DND-41 (cell line): ENCODE results near the gene VTCN1.

Source experiments
- ATAC-seq: fragments of 200-7000 bp; cut with Tn5 transposase; 3 replicates; pipeline ENCODE4 v1.9.1; 2021; ENCODE audit warnings: low read depth; ENCODE audit not compliant: insufficient read depth
- DNase-seq: peaks from one replicate; pipeline ENCODE4 v3.0.0-alpha.2; 2020
- H2AFZ ChIP-seq: 2 replicates; pipeline ENCODE4 v1.6.0; 2012; ENCODE audit warnings: low read depth, low read length
- H3K27ac ChIP-seq: 2 replicates; pipeline ENCODE4 v1.5.1; 2012; ENCODE audit warnings: low read length, inconsistent platforms
- H3K27me3 ChIP-seq: fragments of 200-600 bp; sonication (generic); 2 replicates; pipeline ENCODE4 v1.6.0; 2012; ENCODE audit warnings: low read length, mild to moderate bottlenecking, inconsistent platforms; ENCODE audit not compliant: insufficient read depth, poor library complexity
- H3K36me3 ChIP-seq: 2 replicates; pipeline ENCODE4 v1.5.1; 2012; ENCODE audit warnings: low read length, inconsistent platforms; ENCODE audit not compliant: insufficient read depth
- H3K4me1 ChIP-seq: 2 replicates; pipeline ENCODE4 v1.5.1; 2012; ENCODE audit warnings: mild to moderate bottlenecking, low read length; ENCODE audit not compliant: insufficient read depth
- H3K4me2 ChIP-seq: 2 replicates; pipeline ENCODE4 v1.6.0; 2012; ENCODE audit warnings: mild to moderate bottlenecking, moderate library complexity, low read length, inconsistent platforms; ENCODE audit not compliant: insufficient read depth
- H3K4me3 ChIP-seq, 2 experiments: fragments of 200-600 bp in 1 of 2; shearing (Covaris generic) in 1 of 2; 2 replicates each; pipeline ENCODE4 v1.5.1; 2012 to 2016; ENCODE audit warnings: inconsistent platforms in 2 of 2, low read length in 2 of 2, mild to moderate bottlenecking in 2 of 2, low read depth in 1 of 2, moderate library complexity in 1 of 2
- H3K79me2 ChIP-seq: 2 replicates; pipeline ENCODE4 v1.6.0; 2012; ENCODE audit warnings: low read length, inconsistent platforms; ENCODE audit not compliant: insufficient read depth
- H3K9ac ChIP-seq: 2 replicates; pipeline ENCODE4 v1.6.0; 2012; ENCODE audit warnings: low read depth, mild to moderate bottlenecking, inconsistent platforms, low read length, moderate library complexity
- H3K9me3 ChIP-seq: 2 replicates; pipeline ENCODE4 v1.5.1; 2012; ENCODE audit warnings: low read length, moderate library complexity, mild to moderate bottlenecking, inconsistent platforms; ENCODE audit not compliant: insufficient read depth, severe bottlenecking
- H4K20me1 ChIP-seq: 2 replicates; pipeline ENCODE4 v1.6.0; 2012; ENCODE audit warnings: low read length; ENCODE audit not compliant: insufficient read depth
- EZH2 ChIP-seq: IDR thresholded peaks from 3 replicates; pipeline ENCODE4 v1.6.1; 2012; ENCODE audit warnings: borderline replicate concordance, low read depth, mild to moderate bottlenecking, moderate library complexity, low read length, inconsistent platforms; ENCODE audit not compliant: severe bottlenecking
- TF ChIP-seq, protein P1 (sequence below): IDR thresholded peaks from 2 replicates; pipeline ENCODE4 v1.5.1; 2012; ENCODE audit warnings: borderline replicate concordance, low read length, moderate library complexity, mild to moderate bottlenecking; ENCODE audit not compliant: poor library complexity, severe bottlenecking; ENCODE audit errors: extremely low read depth

Gene VTCN1

DNA sequence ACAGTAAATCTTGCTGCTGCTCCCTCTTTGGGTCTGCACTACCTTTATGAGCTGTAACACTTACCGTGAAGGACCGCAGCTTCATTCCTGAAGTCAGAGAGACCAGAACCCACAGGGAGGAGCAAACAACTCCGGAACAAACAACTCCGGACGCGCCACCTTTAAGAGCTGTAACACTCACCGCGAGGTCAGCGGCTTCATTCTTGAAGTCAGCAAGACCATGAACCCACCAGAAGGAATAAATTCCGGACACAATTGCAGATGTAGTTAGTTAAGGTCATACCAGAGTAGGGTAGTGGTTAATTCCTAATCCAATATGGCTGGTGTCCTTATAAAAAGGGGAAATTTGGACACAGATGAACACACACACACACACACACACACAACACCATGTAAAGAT lies 37.7 kb downstream of the VTCN1 start:
- Histone ChIP-seq H3K27me3 (peaks cover 2% of the 10 kb centered on the region), H2AFZ (no peak overlapping the region), H4K20me1 (no peaks in the 10 kb centered on the region), H3K79me2 (no peaks in the 10 kb centered on the region), H3K4me2 (no peak overlapping the region), H3K4me1 (no peaks in the 10 kb centered on the region), H3K27ac (no peak overlapping the region), H3K4me3 (no peak overlapping the region), H3K36me3 (no peaks in the 10 kb centered on the region), H3K9ac (no peak overlapping the region), H3K9me3 (no peaks in the 10 kb centered on the region)
- TF ChIP-seq, protein P1, sequence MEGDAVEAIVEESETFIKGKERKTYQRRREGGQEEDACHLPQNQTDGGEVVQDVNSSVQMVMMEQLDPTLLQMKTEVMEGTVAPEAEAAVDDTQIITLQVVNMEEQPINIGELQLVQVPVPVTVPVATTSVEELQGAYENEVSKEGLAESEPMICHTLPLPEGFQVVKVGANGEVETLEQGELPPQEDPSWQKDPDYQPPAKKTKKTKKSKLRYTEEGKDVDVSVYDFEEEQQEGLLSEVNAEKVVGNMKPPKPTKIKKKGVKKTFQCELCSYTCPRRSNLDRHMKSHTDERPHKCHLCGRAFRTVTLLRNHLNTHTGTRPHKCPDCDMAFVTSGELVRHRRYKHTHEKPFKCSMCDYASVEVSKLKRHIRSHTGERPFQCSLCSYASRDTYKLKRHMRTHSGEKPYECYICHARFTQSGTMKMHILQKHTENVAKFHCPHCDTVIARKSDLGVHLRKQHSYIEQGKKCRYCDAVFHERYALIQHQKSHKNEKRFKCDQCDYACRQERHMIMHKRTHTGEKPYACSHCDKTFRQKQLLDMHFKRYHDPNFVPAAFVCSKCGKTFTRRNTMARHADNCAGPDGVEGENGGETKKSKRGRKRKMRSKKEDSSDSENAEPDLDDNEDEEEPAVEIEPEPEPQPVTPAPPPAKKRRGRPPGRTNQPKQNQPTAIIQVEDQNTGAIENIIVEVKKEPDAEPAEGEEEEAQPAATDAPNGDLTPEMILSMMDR: no peak
- no peak for TF ChIP-seq EZH2
- ATAC-seq (no peak), DNase-seq (no peak)

- Histone ChIP-seq H3K79me2 (no peaks in the 10 kb centered on the region), H3K4me1 (no peaks in the 10 kb centered on the region), H3K9ac (no peak overlapping the region), H3K4me3 (no peak overlapping the region), H2AFZ (no peak overlapping the region), H3K9me3 (no peaks in the 10 kb centered on the region), H4K20me1 (no peaks in the 10 kb centered on the region), H3K27ac (no peak overlapping the region), H3K36me3 (no peaks in the 10 kb centered on the region), H3K27me3 (peaks cover 2% of the 10 kb centered on the region), H3K4me2 (no peak overlapping the region)
- no peak for DNase-seq
- ATAC-seq: no peak
- TF ChIP-seq, protein P1: no peak
- no peak for TF ChIP-seq EZH2
Measured at GRCh38 chr1:117171900-117172511, 38.7 kb downstream of the VTCN1 start.

DNA sequence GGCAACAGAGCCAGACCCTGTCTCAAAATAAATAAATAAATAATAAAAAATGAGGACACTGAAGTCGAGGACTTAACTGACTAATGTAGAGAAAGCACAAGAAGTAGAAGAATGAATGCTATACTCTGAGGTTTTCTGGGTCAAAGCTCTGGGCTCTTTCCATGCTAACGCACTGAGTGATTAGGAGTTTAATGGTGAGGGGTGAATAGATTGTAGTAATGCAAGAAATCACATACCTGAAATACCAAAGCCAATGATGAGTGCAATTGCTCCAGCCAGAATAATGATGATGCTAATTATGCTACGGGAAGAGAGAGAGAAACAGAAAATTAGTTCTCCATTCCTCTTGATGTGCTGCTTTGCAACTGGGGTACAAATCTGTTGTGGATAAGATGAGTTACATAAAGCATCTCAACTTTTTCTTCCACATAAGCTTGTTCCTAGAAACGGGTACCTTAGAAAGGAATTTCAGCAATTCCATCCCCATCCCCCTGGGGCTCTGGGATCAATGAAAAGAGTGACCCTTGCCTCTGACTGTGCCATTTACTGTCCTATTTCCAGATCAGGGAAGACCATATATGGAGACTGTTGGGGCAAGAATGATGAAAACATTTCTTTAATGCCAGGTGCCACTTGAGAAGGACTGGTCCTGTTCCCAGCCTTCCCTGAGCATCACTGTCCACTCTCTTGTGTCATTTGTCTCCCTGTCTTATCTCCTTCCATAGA lies 40.7 kb downstream of the VTCN1 start:
- H3K36me3 ChIP-seq: no peaks in the 10 kb centered on the region
- H3K27me3 ChIP-seq: peaks cover 2% of the 10 kb centered on the region
- no peak overlapping the region for H3K4me3 ChIP-seq
- TF ChIP-seq, protein P1: no peak
- no peak for TF ChIP-seq EZH2
- no peaks in the 10 kb centered on the region for H4K20me1 ChIP-seq
- ATAC-seq (no peak), DNase-seq (no peak)
- H3K4me1 ChIP-seq: no peaks in the 10 kb centered on the region
- H3K79me2 ChIP-seq: no peaks in the 10 kb centered on the region
- no peak overlapping the region for H3K9ac ChIP-seq
- no peak overlapping the region for H2AFZ ChIP-seq
- no peaks in the 10 kb centered on the region for H3K9me3 ChIP-seq
- H3K27ac ChIP-seq: no peak overlapping the region
- H3K4me2 ChIP-seq: no peak overlapping the region
